CD4-positive, alpha-beta T cell treated with Interleukin-15 for 4 hours (primary cell): ENCODE data around the gene TMEM208.

ENCODE experiments used
- DNase-seq: peaks from one replicate; pipeline ENCODE4 v3.0.0-alpha.2; 2020; ENCODE audit warnings: low spot score

The TMEM208 gene

GRCh38 chr16:67237396-67238277 is 10.7 kb downstream of the TMEM208 start:
- no peak for DNase-seq

GRCh38 chr16:67238278-67238575 is 11.3 kb downstream of the TMEM208 start:
- no peak for DNase-seq

DNA sequence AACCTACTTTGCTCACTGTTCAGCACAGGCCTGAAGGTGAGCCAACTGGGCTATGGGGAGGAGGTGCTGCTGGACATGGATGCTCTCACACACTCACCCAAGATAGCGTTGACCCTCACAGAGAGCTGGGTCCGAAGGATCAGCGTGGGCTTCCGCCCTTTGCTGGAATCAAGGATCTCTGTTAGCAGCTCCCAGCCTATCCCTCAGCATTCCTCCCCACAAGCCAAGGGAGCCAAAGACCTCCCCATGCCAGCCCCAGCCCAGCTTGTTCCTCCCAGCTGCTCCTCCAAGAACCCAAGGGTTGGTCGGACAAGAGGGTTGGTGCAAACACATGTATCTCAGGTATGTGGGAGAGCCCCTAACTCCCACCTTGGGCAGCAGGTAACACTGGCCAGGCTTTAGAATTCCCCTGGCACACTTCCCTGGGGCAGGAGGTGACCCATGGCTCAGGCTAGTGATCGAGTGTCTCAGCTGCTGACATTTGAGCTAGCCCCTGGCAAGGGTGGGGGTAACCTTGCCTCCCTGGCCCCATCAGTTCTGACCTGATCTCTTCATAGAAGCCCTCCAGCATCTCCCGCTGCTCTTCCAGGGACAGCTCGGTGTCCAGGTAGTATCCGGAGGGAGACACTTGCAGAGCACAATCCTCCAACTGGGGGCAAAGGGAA is 12.0 kb downstream of the TMEM208 start:
- DNase-seq, result no peak

- DNase-seq, result no peak
Observed at GRCh38 chr16:67240506-67240905, 13.6 kb downstream of the TMEM208 start.

DNA sequence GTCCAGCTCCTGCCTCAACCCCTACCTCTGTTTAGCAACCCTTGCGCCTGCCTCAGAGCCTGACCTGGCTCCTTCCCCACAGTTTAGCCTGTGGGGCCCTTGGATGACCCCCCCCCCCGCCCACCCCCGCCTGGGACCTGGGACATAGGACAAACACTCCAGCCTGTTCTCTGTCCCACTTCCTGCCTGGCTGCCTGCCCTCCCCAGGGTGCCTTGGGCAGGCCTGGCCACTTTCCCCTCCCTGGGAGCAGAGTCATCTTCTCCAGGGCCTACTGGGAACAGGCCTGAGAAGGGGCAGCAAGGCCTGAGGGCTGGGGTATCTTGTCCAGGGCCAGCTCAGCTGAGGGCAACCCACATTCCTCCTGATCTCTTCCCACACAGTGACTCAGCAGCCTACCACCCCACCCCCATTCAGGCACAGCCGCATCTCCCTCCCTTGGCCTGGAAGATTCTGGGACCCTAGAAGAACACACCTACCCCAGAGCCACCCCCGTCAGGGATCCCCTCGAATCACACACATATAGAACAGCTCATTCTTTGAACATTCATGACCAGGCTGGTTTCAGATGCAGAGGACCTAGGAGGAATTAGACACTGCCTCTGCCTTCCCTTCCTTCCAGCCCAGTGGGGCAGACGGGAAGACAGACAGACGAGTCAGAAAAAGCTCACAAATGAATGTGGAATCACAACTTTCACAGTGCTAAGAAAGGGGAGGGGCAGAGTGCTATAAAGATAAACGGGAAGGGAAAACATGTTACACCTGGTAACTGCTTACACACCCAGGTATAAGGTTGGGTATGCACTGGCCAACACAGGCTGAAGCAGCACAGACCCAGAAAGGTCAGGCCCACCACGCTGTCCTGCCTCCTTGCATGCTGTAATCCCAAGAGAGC is 14.3 kb downstream of the TMEM208 start:
- no peak for DNase-seq

GRCh38 chr16:67242138-67242730 is 15.3 kb downstream of the TMEM208 start:
- no peak for DNase-seq

DNA sequence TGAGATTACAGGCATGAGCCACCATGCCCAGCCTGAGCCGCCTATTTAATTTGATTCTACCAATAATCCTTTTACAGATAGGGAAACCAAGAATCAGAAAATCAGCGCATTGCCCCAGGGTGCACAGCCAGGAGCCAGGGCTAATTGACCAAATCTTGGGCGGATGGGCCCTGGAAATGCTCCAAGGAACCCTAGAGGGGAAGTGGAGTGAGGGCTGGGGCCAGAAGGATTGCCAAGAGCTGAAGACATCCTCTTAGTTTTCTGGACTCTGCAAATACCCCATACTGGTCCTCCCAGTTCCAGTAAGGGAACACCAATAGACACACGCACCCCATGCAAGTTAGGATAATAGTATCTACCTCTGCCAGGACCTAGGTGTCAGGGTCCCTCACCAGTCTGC is 16.6 kb downstream of the TMEM208 start:
- DNase-seq, result no peak

DNA sequence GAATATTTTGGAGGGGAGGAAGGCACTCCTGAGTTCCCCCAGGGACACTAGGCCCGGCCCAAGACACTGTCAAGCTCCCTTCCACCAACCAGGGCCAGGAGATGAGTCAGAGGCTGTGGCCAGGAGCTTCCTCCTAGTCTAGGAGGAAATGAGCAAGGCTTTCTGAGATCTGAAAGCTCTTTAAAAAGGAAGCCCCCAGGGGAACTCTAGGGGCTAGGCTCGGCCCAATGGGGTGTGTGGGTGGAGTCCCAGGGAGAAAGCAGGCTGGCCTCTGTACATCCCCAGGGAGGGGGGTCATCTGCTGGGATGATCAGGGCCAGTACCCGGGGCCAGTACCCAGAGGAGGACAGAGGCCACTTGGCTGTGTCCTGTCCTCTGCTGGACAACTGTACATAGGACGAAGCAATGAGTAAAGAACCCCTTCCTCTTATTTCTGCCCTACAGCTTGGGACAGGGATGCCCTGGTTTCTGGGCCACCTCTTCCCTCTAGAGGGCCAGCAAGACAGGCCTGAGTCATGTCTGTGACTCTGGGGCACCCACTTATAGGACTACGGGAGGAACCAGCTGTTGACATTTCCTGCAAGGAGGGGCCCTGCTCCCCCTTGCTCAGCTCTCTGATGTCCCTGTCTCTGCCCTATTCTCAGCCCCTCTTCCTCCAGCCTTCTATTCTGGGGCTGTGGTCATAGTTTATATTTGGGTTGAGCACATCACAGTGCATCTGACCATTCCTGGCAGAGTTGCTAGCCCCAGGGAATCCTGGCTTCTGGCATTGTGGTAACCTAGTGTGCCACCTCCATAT is 17.7 kb downstream of the TMEM208 start:
- DNase-seq, result peak; percentile 90

GRCh38 chr16:67245186-67245585 is 18.3 kb downstream of the TMEM208 start:
- no peak for DNase-seq

- DNase-seq, result no peak
Observed at GRCh38 chr16:67245674-67246080, 18.7 kb downstream of the TMEM208 start.

GRCh38 chr16:67246081-67246755 is 19.3 kb downstream of the TMEM208 start:
- peak; percentile 41 for DNase-seq

DNA sequence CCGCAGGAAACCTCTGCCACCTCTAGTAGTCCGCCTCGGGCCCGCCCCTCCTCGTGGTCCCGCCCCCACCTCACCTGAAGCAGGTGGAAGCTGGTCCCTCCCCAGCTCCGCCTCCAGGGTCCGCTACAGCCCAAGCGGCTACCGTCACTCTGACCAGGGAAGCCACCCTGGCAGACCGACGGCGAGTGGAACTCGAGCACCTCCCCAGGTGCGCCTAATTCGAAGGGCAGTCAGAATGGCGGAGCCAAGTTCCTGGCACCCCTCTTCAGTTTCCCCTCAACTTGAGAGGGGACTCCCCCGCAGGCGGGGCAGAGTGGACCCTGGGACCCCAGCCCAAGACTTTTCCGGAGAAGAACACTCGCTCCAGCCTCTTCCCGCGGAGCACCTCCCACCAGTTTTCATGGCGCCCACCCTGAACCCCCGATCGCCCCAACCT is 19.8 kb downstream of the TMEM208 start:
- DNase-seq, result no peak

DNA sequence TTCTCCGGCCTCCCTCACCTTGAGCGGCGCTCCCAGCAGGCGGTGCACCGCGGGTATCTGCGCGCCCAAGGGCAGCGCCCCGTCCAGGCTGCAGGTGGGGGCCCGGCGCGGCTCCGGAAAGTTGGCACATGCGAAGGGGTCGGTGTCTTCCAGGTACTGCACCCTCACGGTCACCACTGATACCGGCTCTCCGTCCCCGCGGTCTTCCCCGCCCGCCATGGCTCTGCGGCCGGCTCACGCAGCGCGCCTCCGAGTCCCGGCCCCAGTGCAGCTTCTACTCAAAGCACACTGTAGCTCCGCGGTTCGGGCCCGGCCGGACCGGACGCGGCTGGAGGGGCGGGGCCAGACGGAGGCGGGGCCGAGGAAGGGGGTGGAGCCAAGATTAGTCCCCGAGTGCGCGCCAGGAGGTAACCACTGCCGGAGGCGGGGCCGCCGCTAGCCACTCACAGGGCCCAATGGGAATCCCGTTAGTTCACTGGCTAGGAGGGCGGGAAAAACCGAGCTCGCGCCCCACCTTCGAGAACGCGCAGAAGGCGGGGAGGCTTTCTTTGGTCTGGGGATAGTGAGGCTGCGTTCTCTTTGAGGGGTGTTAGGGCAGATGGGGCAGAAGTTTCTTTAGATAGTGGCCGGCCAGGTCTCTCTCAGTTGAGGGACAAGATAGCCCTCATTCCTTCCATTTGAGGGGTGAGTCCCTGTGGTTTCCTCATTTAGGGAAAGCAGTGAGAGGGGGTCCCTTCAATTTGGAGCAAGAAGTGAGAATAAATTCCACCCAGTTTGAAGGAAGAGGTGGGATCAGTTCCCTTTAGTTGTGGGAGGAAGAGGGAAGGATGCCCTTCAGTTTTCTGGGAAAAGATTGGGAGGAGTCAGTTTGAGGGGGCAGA is 20.5 kb downstream of the TMEM208 start, which contains the start of gene FHOD1:
TSS of gene FHOD1 (minus strand) at position 290 of the 881 bp plus-strand sequence. CDS start at position 219, 71 bp downstream.
- DNase-seq, result peak; percentile 95

GRCh38 chr16:67248073-67248400 is 21.1 kb downstream of the TMEM208 start:
- no peak for DNase-seq

DNA sequence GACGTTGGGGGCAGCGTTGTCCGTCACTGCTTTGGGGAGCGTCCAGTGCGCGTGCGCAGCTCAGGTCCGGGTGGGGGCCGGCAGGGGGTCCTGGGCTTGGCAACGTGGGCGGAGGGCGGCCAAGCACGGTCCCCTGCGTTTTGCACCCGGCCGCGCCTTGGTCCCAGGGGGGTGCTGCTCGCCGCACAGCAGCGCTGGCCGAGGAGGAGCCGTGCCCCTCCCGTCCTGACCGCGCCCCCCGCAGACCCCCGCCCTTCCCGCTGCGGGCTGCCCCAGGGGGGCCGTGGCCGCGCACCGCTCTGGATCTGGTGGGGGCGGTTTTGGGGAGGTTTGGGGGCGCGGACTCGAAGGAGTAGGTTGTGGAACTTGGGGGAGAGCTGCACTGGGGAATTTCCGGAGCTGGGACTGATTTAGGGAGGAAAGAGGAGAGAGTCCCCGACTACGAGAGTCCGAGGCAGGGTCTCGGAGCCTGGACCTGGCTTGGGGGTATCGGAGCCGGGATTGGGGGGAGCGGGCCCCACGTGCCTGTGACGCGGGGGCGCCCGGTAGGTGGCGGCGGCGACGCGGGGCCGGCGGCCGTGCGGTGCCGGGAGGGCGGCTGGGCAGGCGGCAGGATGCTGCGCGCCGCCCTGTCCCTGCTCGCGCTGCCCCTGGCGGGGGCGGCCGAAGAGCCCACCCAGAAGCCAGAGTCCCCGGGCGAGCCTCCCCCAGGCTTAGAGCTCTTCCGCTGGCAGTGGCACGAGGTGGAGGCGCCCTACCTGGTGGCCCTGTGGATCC is 21.7 kb downstream of the TMEM208 start, which contains the start of gene SLC9A5:
TSS of gene SLC9A5 (plus strand) at position 579 of the 777 bp plus-strand sequence. CDS start at position 615, 36 bp downstream.
- no peak for DNase-seq

- no peak for DNase-seq
Observed at GRCh38 chr16:67249178-67250044, 22.5 kb downstream of the TMEM208 start.

GRCh38 chr16:67250045-67250327 is 23.1 kb downstream of the TMEM208 start:
- no peak for DNase-seq
